HG03103 (cell line): Measurements from ENCODE around the gene ALDH1A3.
"Not testable (repeated sequence)": the region's sequence is repeated elsewhere in the genome, so short reads cannot be mapped to it uniquely, and the experiment has no call there.

ENCODE experiments used
- ATAC-seq: cut with Tn5 transposase; IDR thresholded peaks from one replicate; pipeline ENCODE4 v1.9.1; 2021; ENCODE audit warnings: low read depth; ENCODE audit not compliant: unreplicated experiment

The ALDH1A3 gene

DNA sequence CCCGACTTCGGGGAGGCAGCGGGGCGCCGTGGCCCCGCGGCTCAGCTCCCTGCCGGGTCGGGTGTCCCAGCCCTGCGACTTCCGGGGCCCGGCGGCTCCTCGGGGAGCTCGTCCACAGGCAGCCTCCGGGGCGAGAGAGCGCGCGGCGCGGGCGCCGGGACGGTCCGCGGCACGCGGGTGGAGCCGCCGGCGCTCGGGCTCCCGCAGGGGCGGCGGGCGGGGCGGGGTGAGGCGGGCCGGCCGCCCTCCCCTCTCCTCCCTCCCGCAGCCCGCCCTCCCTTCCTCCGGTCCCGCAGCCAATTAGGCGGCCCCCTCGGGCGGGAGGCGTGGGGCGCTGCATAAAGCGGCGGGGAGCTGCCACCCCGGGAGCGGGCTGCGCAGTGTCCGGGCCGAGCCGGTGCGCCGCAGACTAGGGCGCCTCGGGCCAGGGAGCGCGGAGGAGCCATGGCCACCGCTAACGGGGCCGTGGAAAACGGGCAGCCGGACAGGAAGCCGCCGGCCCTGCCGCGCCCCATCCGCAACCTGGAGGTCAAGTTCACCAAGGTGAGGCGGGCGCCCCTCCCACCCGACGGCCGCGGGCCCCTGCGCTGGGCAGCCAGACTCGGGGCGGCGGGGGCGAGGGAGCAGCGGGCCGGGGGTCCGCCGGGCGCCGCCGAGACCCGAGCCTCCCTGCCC is at the start of gene ALDH1A3:
Gene ALDH1A3 (plus strand): TSS at position 368 of the 675 bp plus-strand sequence. CDS start 77 bp downstream, at position 445.
- no peak for ATAC-seq

- no peak for ATAC-seq
These were observed 48.2 kb upstream of the ALDH1A3 start for GRCh38 chr15:100831467-100831866.

DNA sequence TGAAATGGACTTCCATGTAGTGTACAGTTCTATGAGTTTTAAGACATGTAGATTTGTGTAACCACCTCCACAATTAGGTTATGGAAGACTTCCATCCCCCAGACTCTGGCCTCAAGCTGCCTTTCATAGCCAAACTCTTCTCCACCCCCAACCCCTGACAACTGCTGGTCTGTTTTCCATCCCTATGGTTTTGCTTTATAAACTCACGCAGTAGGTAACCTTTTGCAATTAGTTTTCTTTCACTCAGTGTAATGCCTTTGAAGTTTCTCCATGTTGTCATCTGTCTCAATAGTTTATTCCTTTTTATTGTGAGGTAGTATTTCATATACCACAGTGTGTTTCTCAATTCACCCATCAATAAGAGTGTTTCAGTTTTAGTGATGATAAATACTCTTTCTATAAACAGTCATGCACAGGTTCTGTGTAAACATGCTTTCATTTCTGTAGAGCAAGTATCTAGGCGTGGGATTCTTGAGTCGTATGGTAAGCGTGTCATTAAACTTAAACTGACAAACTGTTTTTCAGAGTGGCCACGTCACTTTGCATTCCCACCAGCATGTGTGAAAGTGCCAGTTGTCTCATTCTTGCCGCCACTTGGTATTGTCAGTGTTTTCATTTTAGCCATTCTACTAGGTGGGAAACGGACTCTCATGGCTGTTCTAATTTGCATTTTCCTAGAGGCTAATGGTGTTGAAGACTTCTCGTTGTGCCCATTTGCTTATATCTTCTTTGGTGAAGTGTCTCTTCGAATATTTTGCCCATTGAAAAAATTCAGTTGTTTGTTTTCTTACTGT is 47.3 kb upstream of the ALDH1A3 start:
- no peak for ATAC-seq

DNA sequence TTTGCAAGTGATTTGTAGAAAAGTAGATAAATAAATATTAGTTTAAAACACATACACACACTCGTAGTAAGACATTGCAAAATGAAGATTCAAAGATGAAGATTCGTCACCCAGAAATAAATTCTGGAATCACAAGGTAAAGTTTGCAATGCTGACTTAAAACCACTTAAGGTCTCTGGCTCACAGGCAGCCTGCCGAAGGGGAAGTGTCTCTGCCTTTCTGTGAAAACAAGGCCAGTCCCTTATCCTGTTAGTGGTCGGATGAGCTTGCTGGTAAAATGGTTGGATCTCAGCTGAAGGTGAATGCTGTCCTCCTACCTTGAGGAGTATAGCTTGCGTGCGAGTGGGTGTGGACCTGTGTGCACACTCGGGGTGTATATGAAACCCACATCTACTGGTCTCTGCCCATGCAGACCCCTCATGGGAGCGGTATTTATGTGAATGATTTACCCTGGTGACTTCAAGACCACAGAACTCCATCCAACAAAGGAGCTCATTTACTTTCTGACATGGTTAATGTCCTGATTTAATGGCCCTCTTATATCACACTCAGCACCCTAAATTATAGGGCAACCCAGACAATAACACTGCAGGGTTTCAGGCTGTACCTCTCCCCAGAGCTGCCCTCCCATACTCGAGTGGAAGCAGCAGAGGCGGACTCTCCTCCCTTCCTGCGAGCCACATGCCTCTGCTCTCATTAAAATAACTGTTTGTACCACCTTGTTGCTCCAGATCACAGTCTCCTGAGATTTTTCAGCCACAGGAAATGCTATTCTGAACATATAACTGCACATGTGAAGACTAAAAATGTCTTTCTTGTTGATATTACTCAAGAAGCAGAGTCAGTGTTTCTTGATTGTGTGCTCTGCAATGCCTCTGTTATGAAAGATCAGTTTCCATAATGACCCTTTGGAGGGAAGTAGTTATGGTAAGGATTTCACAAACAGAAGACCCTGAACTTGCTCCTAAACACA is 45.9 kb upstream of the ALDH1A3 start:
- no peak for ATAC-seq

DNA sequence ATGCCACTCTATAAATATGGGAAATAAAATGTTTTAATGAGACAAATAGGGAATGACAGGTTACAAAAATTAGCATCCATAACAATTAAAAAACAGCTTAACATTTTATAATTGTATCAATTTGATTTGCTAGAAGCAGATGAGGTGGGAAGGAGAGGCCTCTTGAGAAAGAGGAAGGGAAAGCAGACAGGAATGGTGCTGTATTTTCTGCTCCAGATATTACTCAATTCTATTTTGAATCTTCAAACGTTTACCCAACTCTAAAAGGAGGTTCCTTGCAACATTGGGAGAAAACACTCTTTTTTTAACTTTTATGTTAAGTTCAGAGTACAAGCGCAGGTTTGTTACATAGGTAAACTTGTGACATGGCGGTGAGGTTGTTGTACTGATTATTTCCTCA is 44.9 kb upstream of the ALDH1A3 start:
- no peak for ATAC-seq

- ATAC-seq, result no peak
These were observed 44.0 kb upstream of the ALDH1A3 start for GRCh38 chr15:100835636-100836035.

GRCh38 chr15:100836501-100836900 is 43.1 kb upstream of the ALDH1A3 start:
- no peak for ATAC-seq

DNA sequence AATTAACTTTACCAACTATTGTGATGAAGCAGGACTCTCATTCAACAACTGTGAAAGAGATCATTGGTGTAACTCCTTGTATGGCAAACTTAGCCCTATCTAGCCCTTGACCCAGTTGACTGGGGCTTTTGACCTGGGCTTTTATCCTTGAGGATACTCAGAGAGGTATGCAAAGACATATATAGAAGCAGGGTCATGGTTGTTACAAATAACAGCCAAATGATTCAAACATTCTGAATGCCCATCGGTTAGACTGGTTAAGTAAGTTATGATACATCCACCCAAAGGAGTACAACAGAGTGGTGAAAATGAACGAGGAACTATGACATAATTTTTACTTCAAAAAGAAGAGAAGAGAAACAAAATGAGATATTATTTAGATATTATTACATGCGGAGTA is 38.2 kb upstream of the ALDH1A3 start:
- no peak for ATAC-seq

DNA sequence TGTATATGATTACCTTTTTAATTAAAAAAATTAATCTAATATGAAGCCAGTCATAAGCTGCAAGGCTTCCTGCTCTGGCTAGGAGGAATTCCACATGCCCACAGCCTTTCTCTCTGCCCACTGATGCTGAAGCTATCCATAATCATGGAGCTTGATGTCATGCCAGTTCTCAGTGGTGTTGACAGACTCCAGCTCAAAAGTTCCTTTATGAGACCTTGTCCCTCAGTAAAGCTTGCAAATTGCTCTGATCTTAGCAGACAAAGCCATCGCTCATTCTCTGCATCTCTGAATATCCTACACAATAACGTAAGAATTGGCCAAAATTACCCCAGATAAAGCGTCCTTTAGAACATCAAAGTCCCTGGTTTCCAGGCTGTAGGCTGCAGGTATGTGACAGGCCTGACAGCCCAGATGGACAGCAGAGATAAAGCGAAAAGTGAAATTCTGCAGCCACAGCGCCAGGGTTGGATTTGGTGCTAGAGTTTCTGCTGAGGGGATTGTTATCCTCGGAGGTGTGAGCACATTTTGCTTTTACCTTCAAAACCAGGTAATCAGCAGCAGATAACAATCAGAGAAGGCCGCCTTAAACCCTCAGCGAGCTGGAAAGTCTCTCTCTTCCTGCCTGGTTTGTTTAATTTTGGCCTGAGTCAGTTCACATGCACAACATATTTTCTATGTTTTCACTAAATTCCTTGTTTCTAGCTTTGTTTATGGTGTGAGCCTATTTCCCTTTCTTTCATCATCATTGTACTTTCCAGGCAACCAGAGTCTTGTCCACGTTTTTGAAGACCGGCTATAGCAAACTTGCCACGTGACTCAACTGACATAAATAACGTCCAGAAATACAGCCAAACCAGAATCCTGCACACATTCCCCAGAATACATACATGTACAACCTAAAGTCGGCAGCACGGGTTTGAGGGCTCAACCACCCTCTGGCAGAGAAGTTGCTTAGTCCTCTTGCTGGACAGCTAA is 36.6 kb upstream of the ALDH1A3 start:
- ATAC-seq, result no peak

DNA sequence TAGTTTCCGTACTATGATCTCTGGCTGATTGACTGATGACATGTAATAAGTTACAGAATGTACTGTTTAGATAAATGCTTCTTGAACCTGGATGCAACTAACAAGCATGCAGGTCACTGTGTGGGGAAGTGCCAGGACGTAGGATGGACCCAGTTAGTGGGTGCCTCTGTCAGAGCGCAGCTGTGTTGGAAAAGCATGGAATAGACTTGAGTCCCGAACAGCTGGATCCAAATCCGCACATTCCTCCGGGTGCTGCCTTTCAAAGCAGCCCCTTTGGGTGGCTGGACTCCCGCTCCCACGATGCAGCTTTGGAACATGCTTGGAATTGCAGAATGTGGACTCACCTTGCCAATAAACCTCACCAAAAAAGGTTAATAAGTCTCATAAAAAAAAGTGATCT is 35.5 kb upstream of the ALDH1A3 start:
- no peak for ATAC-seq

DNA sequence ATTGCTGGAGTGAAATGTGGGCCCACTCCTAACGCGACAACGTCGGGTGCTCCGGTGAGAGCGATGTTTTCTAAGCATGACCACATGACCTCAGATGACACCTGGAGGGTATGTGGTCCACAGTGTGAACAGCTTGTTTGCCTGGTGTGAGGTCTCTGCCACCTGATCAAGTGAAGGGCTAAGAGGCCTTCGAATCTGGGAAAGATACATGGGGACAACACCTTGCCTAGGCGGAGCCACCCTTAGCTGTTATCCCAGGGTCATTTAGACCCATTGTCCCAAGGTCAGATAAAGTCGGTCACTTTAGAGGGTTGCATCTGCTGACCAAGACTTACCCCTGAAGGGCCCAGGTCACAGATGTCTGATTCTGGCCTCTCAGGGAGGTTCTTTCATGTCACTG is 34.9 kb upstream of the ALDH1A3 start:
- ATAC-seq, result no peak

GRCh38 chr15:100847194-100847593 is 32.4 kb upstream of the ALDH1A3 start:
- no peak for ATAC-seq

DNA sequence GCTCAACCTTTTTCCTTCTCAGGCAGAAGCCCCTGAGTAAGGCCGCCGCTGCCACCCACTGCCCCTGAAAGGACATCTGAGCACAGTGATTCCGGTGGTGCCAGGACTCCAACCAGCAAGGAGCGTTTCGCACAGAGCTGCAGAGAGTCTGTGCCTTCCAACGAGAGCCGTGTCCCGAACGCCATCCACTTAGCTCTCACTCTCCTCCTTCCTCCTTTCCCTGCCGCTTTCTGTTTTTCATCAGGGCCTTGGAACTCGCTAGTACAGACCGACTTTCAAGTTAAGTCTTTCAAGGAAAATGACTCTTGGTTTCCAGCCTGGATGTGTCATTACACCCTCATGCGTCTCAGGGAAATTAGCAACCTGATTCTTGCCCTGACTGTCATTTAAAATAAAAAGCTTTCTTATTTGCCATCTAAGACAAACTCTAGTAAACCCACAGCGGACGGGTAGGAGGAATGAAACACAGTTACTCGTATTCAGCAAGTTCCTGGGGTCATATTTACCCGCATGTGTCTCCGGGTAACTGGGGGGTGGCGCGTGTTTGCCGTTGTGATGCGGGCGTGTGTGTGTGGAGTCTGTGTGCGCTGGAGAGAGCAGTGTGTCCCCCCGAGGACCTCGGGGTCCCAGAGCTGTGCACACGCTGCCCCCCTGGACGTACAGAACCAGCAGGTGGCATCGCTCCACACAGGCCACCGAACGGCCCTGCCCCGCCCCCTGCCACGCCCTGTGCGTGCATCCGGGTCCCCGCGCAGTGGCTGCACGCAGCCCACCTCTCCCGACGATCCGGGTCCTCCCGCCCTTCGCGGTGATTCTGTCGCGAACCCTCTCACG is 30.4 kb upstream of the ALDH1A3 start:
- peak; percentile 68 for ATAC-seq

GRCh38 chr15:100849855-100850218 is 29.8 kb upstream of the ALDH1A3 start:
- no peak for ATAC-seq

DNA sequence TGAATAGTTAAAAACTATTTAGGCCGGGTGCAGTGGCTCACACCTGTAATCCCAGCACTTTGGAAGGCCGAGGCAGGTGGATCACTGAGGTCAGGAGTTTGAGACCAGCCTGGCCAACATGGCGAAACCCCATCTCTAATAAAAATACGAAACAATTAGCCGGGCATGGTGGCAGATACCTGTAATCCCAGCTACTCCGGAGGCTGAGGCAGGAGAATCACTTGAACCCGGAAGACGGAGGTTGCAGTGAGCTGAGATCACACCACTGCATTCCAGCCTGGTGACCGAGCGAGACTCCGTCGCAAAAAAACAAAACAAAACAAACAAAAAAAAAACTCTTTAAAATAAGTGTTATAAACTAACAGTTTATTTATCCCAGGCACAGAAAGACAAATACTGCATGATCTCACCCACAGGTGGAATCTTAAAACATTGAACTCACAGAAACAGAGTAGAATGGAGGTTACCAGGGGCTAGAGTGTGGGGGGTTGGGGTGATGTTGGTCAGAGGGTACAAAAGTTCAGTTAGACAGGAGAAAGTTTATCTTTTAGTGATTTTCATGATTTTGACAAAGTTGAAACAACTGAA is 28.1 kb upstream of the ALDH1A3 start:
- ATAC-seq, result not testable (repeated sequence)

DNA sequence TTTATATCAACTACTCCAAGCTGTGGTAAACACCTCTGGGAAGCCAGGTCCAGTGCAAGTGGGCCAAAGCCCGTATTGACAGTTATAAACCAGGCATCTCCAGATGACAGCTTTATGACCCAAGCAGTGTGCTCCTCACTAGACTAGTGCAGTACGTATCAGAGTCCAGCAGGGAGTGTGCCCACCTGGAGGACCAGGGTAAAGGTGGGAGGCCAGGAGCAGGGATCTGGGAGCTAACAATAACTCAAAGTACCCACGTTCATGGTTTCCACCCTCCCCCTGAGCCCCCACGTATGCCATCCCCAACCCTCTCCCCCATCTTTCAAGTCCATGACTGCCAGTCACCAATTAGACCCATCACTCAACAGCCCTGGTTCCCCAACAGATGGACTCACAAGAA is 27.0 kb upstream of the ALDH1A3 start:
- ATAC-seq, result no peak

DNA sequence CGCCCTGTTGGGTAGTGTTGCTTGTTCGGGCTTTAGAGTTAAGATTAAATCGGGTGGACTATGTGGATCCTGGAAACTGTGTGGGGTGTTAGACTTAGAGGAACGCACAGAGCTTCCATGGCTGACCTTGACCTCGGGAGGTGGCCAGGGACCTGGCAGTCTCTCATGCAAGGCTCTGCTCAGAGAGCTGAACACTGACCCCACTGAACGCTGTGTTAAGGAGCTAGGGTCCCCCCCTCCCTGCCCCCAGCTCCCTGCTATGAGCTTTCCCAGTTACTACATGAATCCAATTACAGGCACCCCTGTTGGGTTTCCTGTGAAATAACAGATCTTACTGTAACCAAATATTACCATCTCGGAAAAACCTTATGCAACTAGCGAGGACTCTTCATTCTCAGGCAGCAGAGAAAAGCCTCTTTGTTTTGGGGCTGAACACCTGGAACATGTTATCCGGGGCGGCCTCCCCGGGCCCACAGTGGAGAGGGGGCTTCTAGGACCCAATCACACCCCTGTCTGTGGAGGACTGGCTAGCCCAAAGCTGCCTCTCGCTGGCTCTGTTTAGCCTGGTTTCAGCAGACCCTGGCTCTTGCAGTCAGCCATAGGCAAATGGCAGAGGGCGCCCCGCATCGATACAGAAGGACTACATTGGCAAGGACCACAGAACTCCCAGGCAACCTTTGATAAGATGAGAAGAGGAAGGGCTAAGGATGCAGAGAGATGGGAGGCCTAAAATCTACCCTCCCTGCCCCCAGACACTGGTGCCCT is 25.8 kb upstream of the ALDH1A3 start:
- ATAC-seq, result no peak

DNA sequence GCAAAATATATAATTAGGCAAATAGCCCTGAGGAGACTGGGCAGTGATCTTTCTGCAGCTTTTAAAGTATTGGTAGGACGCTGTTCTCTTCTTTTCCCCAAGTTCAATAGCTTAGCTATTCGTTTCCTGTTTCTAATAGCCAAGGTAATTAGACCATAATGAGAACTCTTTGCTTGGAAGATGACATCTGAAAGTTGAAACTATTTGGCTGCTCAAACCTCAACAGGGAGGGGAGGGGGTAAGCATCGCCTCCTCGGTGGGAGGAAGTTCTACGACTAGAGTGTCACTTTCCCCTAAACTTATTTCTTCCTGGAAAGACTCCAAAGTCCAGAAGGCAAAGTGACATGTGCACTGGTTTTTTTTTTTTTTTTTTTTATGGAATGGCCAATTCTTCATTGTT is 22.8 kb upstream of the ALDH1A3 start:
- no peak for ATAC-seq
